ENCODE results near the gene CPEB3.

GRCh38 chr10:92027141-92027540, 263.7 kb downstream of the CPEB3 start:
- TF ChIP-seq CTCF (IDR thresholded peaks at IDR 0.05) (no peak), EZH2 (IDR thresholded peaks at IDR 0.05) (no peak), EZH2phosphoT487 (IDR thresholded peaks at IDR 0.05) (no peak)

Measured in neural progenitor cell (in vitro differentiated cells).